HG03159 (cell line): Measurements from ENCODE around the gene ITPR3.
"Not testable (repeated sequence)": the region's sequence is repeated elsewhere in the genome, so short reads cannot be mapped to it uniquely, and the experiment has no call there.

ENCODE experiments used
- ATAC-seq: cut with Tn5 transposase; IDR thresholded peaks from one replicate; pipeline ENCODE4 v1.9.1; 2021; ENCODE audit warnings: mild to moderate bottlenecking, moderate library complexity; ENCODE audit not compliant: unreplicated experiment

ITPR3 gene

DNA sequence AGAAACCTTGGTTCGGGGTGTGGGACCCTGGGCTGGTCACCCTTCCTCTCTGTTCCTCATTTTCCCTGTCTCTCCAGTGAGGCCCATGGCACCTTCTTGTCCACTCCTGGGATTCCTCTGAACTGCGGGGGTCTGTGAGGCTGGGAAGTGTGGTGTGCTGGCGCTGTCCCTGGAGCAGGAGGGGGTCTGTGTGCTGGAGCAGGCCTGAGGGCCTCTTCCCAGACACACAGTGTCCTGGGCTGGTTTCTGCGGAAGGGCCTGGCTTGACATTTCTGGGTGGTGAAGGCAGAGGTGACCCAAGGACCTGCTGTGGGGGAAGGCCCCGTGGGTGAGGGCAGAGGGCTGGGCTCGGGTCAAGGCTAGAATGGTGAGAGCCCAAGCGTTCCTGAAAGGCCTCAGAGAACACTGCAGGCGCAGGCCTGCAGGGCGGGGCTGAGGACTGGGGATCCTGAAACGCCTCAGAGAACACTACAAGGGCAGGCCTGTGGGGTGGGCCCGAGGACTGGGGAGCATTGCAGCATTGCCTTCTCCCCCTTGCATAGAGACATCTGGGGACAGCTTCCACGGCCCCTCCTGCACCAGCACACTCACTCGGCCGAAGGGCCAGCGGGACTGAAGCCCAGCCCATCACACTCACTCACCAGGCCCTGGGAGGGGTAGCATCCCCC, 30.5 kb upstream of the ITPR3 start:
- no peak for ATAC-seq

DNA sequence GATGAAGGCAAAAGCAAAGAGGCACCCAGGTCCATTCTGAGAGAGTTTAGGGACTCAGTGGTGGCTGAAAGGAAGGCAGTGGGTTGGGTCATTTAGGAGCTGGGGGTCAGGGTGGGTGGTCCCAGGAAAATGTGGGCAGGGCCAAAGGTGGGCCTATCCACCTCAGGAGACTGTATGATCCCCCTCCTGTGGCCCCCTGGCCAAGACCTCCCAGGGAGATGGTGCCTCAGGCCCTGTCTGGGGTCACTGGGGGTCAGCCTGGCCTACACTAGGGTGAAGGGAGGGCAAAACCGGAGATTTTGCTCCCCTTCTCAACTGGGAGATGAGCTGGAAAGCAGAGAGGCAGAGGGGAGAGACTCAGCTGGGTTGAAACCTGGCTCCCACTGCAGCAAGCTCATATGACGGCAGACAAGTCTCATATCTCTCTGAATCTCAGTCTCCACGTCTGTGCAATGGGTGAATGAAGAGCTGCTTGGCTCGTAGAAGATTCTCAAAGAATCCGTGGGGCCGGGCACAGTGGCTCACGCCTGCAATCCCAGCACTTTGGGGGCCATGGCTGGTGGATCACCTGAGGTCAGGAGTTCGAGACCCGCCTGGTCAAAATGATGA, 29.6 kb upstream of the ITPR3 start:
- ATAC-seq: no peak

DNA sequence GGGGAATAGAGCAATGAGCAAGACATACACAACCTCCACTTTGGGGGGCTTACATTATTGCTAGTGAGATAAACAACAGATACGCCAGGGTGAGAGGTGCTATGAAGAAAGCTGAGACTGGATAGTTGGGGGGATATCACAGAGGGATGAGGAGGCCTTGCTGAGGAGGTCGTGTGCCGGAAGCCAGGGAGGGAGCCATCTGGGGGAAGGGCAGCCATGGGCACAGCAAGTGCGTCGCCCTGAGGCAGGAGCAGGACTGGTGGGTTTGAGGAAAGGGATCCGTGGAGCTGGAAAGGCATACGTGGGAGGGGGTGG, 28.9 kb upstream of the ITPR3 start:
- ATAC-seq: no peak

- ATAC-seq: no peak
These were observed 28.3 kb upstream of the ITPR3 start for GRCh38 chr6:33592595-33593413.

- ATAC-seq: no peak
These were observed 27.8 kb upstream of the ITPR3 start for GRCh38 chr6:33593414-33593727.

- ATAC-seq: no peak
These were observed 25.9 kb upstream of the ITPR3 start for GRCh38 chr6:33595001-33595846.

GRCh38 chr6:33596894-33597293, 24.2 kb upstream of the ITPR3 start:
- not testable (repeated sequence) for ATAC-seq

DNA sequence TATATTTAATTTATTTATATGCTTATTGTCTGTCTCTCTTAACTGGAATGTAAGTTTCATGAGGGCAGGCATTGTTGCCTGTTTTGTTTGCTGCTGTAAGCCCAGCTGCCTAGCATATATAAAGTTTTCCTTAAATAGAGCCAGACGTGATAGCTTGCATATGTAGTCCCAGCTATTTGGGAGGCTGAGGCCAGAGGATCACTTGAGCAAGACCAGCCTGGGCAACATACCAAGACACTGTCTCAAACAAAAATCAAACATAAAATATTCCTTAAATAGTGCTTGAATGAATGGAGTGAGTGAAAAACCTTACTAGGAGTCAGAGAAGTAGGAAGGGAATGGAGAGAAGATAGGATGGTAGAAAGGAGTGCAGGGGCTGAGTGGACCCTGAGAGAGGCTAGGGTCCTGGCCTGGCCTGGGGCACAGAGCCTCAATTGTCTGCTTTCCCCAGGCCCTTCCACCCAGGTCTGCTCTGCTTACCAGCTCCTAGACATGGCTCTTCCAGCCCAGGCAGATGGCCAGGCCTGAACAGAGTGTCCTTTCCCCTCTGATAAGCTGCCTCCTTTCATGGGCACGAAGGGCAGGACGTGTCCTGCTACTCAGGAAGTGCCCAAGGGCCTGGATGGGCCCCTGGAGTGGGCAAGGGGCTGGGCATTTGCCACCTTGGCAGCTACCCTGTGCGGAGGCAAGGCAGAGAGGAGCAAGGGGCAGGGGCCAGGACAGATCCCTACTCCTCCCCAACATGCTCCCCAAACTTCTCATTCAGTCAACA, 23.4 kb upstream of the ITPR3 start:
- no peak for ATAC-seq

DNA sequence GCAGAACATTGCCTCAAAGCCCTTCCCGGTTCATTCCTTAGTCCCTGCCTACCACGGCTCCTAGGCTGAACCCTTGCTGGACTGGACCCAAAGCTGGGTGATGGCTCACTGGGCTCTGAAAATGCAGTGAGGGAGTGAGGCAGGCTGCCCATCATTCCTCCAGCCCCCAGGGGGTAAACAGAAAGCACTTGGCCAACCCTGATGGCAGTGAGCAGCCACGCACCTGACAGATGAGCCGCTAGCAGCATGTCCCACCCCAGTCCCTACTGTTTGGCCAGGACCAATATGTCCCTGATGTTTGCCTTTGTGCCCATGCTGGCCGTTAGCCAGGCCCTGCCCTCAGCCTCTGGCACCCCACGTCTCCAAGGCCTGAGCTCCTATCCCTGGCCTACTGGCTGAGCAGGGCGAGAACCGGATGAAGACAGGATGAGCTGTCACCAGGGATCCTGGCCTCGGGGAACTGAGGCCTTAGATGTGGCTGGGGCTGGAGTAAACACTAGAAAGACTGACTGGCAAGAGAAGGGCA, 21.6 kb upstream of the ITPR3 start:
- no peak for ATAC-seq

- ATAC-seq: no peak
These were observed 20.4 kb upstream of the ITPR3 start for GRCh38 chr6:33600761-33601160.

GRCh38 chr6:33602180-33602579, 18.9 kb upstream of the ITPR3 start:
- no peak for ATAC-seq

DNA sequence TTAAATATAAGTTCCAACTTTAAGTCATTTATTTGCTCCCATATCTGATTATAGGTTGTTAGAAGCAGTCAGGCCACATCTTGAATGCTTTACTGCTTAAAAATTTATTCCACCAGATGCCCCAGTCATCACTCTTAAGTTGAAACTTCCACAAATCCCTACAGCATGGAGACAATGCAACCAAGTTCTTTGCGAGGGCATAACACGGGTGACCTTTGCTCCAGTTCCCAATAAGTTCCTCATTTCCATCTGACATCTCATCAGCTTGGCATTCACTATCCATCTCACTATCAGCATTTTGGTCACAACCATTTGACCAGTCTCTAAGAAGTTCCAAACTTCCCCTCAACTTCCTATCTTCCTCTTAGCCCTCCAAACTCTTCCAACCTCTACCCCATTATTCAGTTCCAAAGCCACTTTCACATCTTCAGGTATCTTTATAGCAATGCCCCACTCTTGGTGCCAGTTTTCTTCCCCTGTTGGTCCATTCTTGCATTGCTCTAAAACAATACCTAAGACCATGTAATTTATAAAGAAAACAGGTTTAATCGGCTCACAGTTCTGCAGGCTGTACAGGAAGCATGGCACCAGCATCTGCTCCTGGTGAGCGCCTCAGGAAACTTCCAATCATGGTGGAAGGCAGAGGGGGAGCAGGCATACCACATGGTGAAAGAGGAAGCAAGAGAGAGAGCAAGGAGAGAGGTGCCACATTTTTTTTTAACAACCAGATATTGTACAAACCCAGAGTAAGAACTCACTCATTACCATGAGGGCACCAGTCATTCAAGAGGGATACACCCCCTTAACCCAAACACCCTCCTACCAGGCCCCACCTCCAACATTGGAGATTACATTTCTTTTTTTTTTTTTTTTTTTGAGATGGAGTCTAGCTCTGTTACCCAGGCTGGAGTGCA, 15.9 kb upstream of the ITPR3 start:
- ATAC-seq: no peak

DNA sequence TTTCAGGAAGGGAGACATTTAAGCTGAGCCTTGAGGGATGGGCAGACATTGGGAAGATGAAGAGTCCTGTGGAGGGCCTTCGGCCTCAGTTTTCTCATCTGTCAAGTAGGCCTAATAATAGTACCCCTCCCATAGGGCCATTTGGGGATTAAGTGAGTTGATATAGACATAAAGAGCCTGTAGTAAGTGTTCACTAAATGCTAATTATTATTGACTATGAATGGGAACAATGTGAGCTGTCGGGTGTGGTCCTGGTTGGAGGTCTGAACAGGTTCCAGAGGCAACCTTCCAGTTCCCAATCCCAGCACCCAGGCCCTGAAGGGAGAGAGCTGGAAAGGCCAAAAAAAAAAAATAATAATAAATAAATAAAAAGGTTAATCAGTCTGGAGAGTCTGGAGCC, 14.5 kb upstream of the ITPR3 start:
- no peak for ATAC-seq

- ATAC-seq: no peak
These were observed 13.9 kb upstream of the ITPR3 start for GRCh38 chr6:33607126-33607783.

DNA sequence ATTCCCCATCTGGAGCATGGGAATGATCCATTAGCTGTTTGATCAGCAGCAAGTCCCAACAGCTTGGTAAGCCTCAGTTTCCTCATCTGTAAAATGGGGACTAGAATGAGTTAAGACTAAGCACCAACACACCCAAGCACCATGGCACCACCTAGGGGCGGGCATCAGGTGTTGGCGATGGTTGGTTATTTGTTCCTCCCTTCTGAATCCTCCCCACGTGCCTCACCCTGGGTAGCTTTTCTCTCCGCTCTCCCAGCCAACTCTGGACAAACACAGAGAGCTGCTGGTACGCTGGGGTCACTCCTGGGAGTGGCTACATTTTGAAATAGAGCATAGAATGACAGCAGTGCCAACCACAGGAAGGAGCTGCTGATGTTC, 13.3 kb upstream of the ITPR3 start:
- no peak for ATAC-seq

GRCh38 chr6:33609019-33609418, 12.1 kb upstream of the ITPR3 start:
- no peak for ATAC-seq

GRCh38 chr6:33609528-33609927, 11.6 kb upstream of the ITPR3 start:
- ATAC-seq: no peak

- ATAC-seq: no peak
These were observed 11.1 kb upstream of the ITPR3 start for GRCh38 chr6:33610067-33610466.
